SIG-M5 (cell line): ENCODE measurements around the gene KLHL4.
"Not testable (repeated sequence)": the region's sequence is repeated elsewhere in the genome, so short reads cannot be mapped to it uniquely, and the experiment has no call there.

Experiments used
- DNase-seq: peaks from one replicate; lab custom pipeline; 2025; lab: John Stamatoyannopoulos, UW

Gene KLHL4

GRCh38 chrX:87517571-87518141 lies at the start of gene KLHL4:
KLHL4 (plus strand) TSS chrX:87517802; CDS start chrX:87517894, 92 bp downstream.
- no peak for DNase-seq

- peak; percentile 1 for DNase-seq
Measured at GRCh38 chrX:87468941-87469340, 48.7 kb upstream of the KLHL4 start.

- no peak for DNase-seq
Measured at GRCh38 chrX:87475793-87476192, 41.8 kb upstream of the KLHL4 start.

GRCh38 chrX:87478703-87479102 lies 38.9 kb upstream of the KLHL4 start:
- DNase-seq: not testable (repeated sequence)

GRCh38 chrX:87489071-87489470 lies 28.5 kb upstream of the KLHL4 start:
- DNase-seq: no peak

GRCh38 chrX:87515836-87516235 lies 1.8 kb upstream of the KLHL4 start:
- DNase-seq: no peak

- no peak for DNase-seq
Measured at GRCh38 chrX:87516717-87517121, 883 bp upstream of the KLHL4 start.

- DNase-seq: no peak
Measured at GRCh38 chrX:87518504-87518903, 902 bp downstream of the KLHL4 start.

- no peak for DNase-seq
Measured at GRCh38 chrX:87525771-87526229, 8.2 kb downstream of the KLHL4 start.

GRCh38 chrX:87526281-87526680 lies 8.7 kb downstream of the KLHL4 start:
- DNase-seq: no peak

GRCh38 chrX:87528487-87528886 lies 10.9 kb downstream of the KLHL4 start:
- no peak for DNase-seq

GRCh38 chrX:87571964-87572363 lies 54.4 kb downstream of the KLHL4 start:
- no peak for DNase-seq

GRCh38 chrX:87572901-87573300 lies 55.3 kb downstream of the KLHL4 start:
- DNase-seq: no peak

- DNase-seq: no peak
Measured at GRCh38 chrX:87578978-87579377, 61.4 kb downstream of the KLHL4 start.

- no peak for DNase-seq
Measured at GRCh38 chrX:87580862-87581261, 63.3 kb downstream of the KLHL4 start.

- no peak for DNase-seq
Measured at GRCh38 chrX:87582453-87582852, 64.9 kb downstream of the KLHL4 start.

- DNase-seq: no peak
Measured at GRCh38 chrX:87583679-87584078, 66.1 kb downstream of the KLHL4 start.

- DNase-seq: no peak
Measured at GRCh38 chrX:87616371-87616770, 98.8 kb downstream of the KLHL4 start.

- DNase-seq: no peak
Measured at GRCh38 chrX:87621697-87622096, 104.1 kb downstream of the KLHL4 start.

- DNase-seq: no peak
Measured at GRCh38 chrX:87626996-87627395, 109.4 kb downstream of the KLHL4 start.

GRCh38 chrX:87634361-87634760 lies 116.8 kb downstream of the KLHL4 start:
- no peak for DNase-seq

GRCh38 chrX:87636533-87636932 lies 118.9 kb downstream of the KLHL4 start:
- no peak for DNase-seq

GRCh38 chrX:87641439-87641838 lies 123.8 kb downstream of the KLHL4 start:
- DNase-seq: not testable (repeated sequence)

GRCh38 chrX:87661761-87662160 lies 144.2 kb downstream of the KLHL4 start:
- no peak for DNase-seq
